LNCAP (cell line): Measurements from ENCODE around the gene CCDC184.
A peak's percentile ranks its signal among the peaks of the same experiment; 100 is the strongest.

ENCODE experiments used
- CTCF ChIP-seq: fragments of 450-650 bp; IDR thresholded peaks from 2 replicates; pipeline ENCODE4 v1.5.1; 2017; ENCODE audit warnings: mild to moderate bottlenecking

Gene CCDC184

GRCh38 chr12:48157018-48157888 is 26.2 kb upstream of the CCDC184 start, which contains the start of gene ASB8:
ASB8 (minus strand) TSS chr12:48157515; CDS start chr12:48153496, 4,019 bp downstream.
- TF ChIP-seq CTCF = peak; percentile 43; the same call in 1 of the 2 replicates

- no peak for TF ChIP-seq CTCF
Measured at GRCh38 chr12:48157889-48158370, 25.5 kb upstream of the CCDC184 start.

GRCh38 chr12:48160046-48160445 is 23.4 kb upstream of the CCDC184 start:
- TF ChIP-seq CTCF = no peak

- TF ChIP-seq CTCF = no peak
Measured at GRCh38 chr12:48160807-48161206, 22.6 kb upstream of the CCDC184 start.

- no peak for TF ChIP-seq CTCF
Measured at GRCh38 chr12:48163150-48163747, 20.2 kb upstream of the CCDC184 start.

GRCh38 chr12:48164451-48164850 is 19.0 kb upstream of the CCDC184 start:
- TF ChIP-seq CTCF = no peak

- TF ChIP-seq CTCF = peak; percentile 95
Measured at GRCh38 chr12:48165089-48165981, 18.1 kb upstream of the CCDC184 start.
